ENCODE measurements around the gene MANBA.
"Not testable (repeated sequence)": the region's sequence is repeated elsewhere in the genome, so short reads cannot be mapped to it uniquely, and the experiment has no call there.

DNA sequence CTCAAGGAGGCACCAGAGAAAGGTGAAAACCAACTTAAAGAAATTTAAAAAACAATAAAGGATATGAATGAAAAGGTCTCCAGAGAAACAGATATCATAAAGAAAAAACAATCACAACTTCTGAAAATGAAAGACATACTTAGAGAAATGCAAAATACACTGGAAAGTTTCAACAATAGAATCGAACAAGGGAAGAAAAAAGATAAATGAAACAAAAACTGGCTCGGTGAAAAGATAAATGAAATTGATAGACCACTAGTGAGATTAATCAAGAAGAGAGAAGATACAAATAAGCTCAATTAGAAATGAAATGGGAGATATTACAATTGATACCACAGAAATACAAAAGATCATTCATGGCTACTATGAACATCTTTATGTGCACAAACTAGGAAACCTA, 22.0 kb downstream of the MANBA start:
- TF ChIP-seq, protein P1, sequence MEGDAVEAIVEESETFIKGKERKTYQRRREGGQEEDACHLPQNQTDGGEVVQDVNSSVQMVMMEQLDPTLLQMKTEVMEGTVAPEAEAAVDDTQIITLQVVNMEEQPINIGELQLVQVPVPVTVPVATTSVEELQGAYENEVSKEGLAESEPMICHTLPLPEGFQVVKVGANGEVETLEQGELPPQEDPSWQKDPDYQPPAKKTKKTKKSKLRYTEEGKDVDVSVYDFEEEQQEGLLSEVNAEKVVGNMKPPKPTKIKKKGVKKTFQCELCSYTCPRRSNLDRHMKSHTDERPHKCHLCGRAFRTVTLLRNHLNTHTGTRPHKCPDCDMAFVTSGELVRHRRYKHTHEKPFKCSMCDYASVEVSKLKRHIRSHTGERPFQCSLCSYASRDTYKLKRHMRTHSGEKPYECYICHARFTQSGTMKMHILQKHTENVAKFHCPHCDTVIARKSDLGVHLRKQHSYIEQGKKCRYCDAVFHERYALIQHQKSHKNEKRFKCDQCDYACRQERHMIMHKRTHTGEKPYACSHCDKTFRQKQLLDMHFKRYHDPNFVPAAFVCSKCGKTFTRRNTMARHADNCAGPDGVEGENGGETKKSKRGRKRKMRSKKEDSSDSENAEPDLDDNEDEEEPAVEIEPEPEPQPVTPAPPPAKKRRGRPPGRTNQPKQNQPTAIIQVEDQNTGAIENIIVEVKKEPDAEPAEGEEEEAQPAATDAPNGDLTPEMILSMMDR (IDR thresholded peaks at IDR 0.05) = not testable (repeated sequence)
- TF ChIP-seq POLR2A (IDR thresholded peaks at IDR 0.05) = not testable (repeated sequence)

All from esophagus squamous epithelium (tissue), 4 donors.